Stimulated activated naive CD4-positive, alpha-beta T cell (primary cell): ENCODE results near the gene SPRY1.

Experiments used
- DNase-seq, 6 experiments: peaks; one replicate each; lab custom pipeline; 2025; lab: John Stamatoyannopoulos, UW

Gene SPRY1, protein sequence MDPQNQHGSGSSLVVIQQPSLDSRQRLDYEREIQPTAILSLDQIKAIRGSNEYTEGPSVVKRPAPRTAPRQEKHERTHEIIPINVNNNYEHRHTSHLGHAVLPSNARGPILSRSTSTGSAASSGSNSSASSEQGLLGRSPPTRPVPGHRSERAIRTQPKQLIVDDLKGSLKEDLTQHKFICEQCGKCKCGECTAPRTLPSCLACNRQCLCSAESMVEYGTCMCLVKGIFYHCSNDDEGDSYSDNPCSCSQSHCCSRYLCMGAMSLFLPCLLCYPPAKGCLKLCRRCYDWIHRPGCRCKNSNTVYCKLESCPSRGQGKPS

DNA sequence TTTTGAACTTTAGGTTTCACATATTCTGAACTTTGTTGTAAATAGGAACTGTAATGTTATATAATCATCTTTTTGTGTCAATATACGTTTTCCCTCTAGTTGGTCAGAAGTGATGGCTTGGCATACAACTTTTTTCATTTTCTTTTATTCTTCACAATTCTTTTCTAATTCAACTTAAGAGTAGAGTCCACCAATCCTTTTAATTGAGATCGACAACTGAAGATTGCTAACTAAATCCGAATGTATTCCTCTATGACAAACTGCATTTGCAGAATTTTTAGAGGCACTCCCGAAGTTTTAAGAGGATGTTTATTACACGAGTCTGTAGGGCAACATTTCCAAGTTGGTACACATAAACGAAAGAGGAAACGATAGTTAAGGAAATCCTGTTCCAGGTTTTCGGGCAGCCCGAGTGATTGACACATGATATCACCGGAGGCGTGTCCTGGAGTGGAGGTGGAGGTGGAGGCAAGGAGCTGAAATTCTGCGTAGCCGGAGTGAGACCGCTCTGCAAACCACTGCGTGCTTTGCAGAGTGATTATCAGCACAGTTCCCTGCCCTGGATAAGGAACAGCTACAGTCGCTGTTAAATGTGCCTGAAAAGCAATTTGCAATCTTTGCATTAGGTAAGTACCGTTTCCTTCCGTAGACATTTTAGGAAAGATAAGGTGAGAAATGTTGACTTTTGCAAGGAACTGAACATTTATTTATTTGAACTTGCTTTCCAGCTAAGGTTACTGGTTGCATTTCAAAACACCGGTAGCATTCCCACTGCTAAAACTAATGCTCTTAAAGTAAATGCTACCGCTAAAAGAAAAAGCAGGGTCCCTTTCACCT lies at the start of gene SPRY1:
TSS of gene SPRY1 (plus strand) at position 489 of the 837 bp plus-strand sequence. CDS start 4,797 bp downstream, outside the sequence.
- DNase-seq = peak; percentile 35 to 71 (median 64)

DNA sequence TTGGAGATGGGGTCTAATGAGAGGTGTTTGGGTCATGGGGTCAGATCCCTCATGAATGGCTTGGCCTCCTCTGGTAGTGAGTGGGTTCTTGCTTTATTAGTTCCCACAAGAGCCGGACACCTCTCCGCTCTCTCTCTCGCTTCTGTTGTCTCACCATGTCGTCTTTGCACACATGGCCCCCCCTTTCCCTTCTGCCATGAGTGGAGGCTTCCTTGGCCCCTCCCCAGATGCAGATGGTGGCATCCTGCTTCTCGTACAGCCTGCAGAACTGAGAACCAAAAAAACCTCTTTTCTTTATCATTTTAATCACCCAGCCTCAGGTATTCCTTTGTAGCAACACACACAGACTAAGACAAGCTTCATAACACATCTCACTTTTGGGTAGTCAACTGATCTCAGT lies 49.6 kb upstream of the SPRY1 start:
- no peak for DNase-seq

DNA sequence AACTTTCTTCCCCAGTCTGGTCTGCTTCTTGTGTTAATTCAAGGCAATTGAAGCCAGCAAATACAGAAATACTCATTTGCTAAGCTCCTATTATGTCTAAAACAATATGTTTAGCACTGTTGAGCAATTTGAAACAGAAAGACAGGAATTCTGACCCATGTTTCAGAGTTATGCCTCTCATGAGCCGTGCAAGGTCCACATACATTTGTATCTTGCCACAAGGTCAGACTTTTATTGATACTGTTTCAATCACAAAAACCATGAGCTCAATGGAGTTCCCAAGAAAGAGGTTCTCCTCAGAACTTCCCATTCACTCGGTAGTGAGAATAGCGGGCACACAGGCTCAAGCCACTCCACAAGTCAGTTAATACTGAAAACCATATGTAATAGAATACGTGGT lies 47.6 kb upstream of the SPRY1 start:
- no peak for DNase-seq

DNA sequence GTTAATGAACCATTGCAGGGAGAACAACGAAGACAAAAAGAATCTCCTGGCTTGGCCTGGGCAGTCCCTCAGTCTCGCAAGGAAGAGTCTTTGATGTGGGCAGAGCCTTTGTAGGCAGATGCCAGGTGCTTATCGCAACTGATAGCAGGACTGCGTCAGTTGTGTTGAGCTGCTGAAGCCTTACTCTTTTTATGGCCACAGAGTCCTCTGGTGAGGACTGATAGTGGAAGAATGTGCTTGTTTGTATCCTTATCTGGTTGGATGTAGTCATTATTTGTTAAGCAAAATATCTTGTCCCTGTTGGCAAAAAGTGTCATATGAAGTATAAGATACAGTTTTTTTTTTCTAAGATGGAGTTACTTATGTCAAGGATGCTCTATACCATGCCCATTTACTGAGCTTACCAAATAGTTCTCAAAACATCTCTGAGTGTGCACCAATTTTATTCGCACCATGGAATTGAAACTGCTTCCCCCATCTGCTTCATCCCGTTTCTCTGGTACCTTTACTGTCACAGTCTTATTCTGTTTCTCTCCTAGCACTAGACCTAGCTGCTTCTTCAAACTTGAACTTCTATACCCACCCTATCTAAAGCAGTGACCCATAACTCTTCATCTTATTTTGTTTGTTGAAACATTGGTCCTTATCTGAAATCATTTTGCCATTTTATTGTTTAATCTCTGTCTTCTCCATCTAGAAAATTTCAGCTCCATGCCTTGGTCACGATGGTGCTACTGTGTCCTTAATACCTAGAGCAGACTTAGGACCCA lies 47.0 kb upstream of the SPRY1 start:
- no peak for DNase-seq

DNA sequence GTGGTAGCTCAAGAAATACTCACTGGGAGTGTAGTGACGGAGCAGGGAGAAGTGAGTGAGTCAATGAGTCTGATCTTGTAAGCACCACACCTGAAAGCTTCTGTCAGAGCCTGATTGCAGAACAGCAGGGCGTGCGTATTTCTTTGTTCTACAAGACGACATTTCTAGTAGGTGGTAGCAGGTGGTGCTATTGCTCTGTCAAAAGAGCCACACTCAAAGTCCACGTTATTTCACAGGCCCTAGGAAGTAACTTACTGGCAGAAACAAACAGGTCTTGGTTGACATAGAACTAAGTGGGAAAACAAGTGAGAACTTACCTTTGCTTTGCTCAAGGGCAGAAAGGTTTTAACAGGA lies 46.4 kb upstream of the SPRY1 start:
- DNase-seq = no peak

DNA sequence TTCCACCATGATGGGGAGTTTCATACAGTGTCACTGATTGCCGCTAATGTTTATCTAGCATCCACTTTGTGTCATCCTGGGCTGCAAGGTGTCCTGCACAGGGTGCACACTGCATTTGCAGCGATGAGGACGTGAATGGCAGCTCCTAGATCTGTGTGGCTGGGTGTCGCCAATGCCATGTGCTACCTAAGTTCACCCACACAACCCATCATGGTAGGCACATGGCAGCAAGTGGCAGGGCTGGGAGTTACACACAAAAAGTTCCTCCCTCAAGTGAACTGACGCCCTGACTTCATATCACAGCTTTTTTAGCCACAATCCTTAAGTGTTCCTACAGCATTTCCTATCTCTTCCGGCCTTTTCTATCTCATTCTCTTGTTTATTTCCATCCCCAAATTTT lies 45.9 kb upstream of the SPRY1 start:
- DNase-seq = no peak

DNA sequence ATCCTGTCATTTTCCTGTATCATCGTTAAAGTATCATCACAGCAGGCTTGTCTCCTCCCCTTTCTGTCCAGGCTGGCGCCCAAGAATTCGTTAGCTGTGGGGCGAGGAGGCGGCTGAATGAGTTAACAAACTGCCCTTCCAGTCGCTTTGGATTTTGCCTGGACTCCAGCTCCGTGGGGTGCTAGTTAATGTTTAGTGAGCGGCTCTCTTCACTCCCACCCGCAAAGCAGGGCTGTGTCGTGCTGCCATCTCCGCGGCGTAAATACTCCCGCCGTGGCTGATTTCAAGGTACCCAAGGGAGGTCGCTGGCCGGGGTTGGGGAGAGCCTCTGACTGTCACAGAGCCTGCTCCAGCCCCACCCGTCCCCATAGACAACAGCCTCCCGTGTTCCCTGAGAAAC lies 44.9 kb upstream of the SPRY1 start:
- DNase-seq = no peak

DNA sequence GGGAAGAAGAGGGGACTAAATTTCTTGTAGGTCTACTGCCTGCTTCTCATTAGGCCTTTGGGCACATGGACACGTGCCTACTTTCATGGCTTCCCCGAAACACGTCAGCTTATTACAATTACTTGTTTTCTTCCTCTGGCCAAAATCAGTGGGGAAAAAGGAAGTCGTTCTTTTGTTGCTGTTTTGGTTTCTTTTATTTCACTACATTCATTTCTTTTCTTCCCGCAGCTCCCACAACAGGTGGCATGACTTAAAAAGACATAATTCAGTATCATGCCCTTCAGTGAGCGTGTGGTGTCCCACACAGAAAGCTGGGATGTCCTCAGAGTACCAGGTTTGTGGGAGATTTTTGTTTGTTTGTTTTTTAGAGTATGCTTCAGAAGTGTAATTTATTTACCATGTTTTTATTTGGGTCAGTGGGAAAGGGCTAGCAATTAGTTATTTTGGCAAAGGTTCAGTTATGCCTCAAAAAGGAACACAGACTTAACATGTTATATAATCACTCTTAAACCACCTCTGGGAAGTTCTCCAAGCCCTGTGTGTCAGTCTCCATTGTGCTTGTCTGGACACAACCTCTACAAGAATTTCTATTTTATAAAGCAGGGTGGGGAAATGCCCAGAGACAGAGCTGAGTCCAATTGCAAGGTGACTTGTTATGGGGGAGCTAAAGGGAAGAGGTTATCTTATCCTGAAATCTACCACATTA lies 44.2 kb upstream of the SPRY1 start:
- DNase-seq = no peak

DNA sequence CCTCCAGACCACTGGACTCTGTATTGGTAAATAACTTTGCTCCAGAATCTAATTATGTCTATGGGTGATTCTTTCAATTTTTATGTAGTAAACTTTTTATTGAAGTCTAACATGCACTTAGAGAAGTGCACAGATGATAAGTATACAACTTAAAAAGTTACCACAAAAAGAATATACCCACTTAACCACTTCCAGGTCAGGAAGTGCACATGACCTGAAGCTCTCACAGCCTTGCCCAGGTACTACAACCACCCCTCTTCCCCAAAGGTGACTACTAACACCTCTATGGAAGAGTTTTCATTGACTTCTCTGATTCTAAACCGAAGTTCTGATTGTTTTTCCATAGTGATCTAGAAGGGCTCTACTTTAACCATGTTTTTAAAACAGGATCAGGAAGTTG lies 43.6 kb upstream of the SPRY1 start:
- no peak for DNase-seq

DNA sequence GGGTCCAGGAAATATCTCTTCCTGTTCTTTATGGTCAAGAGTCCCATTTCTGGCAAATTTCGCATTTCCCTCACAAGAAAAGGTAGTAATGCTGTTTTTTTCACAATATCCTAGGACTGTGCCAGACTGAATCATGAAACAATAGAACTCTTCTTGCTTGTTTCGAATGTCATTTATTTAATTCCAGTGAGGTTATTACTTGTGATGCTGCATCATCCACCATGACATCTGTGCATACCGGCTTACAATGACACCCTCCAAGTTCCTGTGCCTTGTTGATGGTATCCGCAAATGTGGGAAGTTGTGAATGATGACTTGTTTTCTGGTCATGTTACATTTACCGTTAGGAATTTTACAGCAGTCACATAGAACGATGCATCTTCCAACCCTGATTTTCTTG lies 42.9 kb upstream of the SPRY1 start:
- no peak for DNase-seq

DNA sequence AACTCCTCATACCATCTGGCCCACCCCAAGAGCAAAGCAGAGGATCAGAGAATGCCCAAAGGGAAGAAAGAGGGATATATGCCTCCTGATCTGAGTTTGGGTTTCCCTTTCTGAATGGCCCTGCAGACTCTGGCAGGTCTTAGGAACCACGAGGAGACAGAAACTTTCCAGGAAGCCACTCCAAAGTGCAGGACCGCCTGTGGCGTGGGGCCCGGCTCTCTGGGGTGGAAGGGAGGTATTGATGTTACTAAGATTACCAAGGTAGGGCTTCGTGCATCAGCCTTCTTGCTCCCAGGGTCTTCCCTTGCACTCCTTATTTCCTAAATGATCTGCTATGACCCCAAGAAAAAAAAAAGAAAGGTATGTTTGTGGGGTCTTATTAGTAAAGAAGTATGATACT lies 41.9 kb upstream of the SPRY1 start:
- DNase-seq = no peak

DNA sequence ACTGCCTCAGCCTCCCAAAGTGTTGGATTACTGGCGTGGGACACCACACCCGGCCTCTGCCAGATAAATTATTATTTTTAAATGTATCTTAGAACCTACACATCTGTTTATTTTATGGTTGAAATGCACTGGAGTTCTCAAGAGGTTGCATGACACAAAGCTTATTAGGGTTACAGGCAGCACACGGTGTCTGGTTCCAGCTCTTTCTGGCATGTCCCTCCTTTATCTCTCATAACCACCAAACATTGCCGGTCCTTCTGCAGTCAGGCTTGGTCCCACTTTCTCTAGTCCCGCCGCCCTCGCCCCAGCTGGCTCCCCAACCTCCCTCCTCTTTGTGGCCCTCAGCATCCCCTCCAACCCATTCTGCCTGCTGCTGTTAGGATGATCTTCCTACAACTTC lies 39.7 kb upstream of the SPRY1 start:
- DNase-seq = no peak

DNA sequence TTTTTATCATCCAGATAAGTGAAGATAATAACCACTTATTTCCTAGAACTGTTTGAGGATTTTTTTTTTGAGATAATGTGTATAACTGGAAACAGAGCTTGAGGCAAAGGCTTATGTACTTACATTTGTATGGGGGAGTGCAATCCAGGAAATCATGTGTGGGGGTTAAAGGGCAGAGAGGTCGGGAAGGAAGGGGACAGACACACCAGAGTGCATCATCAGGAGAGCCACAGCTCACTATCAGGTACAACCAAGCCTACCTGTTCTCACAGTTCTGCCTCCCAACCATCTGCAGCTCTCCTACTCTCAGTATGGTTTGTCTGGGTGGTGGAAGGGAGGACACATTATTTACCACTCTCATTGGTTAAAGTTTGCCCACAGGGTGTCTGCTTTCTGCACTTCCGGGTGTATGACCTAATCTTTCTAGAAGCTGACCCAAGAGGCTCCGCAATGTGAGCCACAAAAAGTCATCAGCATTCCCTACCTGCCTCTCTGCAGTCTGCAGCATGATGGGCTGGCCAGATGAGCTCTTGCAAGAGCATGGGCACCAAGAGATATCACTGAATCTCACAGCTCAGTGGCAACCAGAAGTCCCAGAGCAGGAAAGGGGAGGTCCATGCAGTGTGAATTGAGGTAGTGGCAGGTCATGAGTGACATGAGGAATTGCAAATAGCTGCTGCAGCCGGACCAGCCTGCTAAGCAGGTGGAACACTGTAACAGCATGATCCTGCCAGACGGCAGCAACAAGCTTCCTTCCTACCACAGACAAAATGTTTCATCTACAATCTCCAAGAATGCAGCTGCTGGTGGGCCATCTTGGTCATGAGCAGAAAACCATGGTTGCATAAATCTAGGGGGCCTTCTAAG lies 36.9 kb upstream of the SPRY1 start:
- DNase-seq = no peak

DNA sequence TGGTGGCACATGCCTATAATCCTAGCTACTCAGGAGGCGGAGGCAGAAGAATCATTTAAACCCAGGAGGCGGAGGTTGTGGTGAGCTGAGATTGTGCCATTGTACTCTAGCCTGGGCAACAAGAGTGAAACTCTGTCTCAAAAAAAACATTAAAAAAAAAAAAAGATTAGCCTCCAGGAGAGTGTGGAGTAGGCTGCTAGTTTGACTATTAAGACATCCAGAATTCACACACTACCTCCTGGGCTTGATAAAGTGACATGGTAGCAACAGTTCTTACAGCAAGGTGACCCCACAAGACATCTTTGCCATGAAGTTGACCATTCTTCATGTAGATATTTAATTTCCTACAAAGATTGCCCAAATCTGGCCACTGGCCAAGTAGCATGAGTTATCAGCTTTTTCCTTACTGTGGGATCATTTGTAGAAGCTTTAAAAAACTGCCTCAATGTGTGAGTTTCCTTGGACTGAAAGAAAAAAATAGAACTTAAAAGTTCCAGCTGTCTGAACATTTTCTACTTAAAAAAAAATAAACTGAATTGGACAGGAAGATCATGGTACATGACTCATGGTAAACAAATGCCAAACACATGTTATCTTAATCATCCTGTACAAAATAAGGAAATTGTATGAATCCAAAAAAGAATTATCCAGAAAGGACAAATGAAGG lies 35.3 kb upstream of the SPRY1 start:
- DNase-seq = no peak

DNA sequence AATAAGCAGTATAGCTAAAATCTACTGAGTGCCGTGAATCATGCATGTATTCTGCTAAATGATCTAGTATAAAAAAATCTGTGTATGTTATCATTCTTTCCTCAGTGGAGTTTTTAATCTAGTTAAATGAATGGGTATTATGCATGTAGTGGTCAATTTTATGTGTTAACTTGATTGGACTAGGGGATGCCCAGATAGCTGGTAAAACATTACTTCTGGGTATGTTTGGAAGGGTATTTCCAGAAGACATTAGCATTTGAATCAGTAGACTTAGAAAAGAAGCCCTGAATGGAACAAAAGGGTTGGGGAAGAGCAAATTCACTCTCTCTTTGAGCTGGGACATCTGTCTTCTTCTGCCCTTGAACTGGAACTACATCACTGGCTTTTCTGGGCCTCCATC lies 34.5 kb upstream of the SPRY1 start:
- DNase-seq = no peak

DNA sequence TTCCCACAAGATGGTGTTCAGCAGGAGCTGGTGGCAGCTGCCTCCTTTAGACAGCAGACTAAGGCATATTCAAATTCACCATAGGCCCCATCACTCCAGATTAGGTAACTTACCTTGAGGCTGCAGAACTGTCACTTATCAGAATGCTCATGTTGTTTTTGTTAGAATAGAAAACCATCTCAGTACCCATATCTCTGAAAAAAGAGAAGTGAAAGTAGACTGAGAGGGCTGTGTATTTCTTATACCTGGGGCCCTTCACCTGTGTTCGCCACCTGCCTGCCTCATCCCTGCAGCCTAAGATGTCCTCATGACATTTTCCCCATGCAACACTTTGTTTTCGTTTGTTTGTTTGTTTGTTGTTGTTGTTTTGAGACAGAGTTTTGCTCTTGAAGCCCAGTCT lies 32.9 kb upstream of the SPRY1 start:
- no peak for DNase-seq

DNA sequence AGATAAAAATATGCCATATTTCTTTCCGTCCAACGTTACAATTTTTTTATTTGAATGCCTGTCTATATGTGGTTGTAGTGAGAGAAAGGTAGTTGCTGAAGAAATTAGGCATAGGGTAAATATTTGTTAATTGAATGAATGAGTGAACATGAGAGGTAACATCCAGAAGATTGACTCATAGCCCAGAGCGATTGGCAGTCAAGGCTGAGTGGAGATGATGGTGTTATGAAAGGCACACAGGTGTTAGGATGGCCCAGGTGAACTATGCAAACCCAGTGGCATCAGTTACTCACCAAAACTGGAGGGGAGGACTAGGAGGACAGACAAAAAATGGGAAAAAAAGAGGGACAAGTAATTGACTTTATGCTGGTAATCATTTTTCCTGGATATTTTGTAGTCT lies 31.7 kb upstream of the SPRY1 start:
- DNase-seq = no peak

DNA sequence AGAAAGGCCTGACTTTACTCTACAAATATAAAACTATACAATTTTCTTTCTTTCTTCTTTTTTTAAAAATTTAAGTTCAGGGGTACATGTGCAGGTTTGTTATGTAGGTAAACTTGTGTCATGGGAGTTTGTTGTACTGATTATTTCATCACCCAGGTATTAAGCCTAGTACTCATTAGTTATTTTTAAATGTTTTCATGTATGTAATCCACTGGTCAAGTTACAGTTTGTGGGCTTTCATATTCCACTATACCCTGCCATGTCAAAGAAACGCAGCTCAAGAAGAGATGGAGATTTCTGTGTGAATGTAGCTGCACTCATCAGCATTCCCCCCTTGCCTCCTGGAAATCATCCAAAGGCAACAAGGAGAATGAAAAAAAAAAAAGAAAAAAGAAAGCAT lies 31.2 kb upstream of the SPRY1 start:
- no peak for DNase-seq

DNA sequence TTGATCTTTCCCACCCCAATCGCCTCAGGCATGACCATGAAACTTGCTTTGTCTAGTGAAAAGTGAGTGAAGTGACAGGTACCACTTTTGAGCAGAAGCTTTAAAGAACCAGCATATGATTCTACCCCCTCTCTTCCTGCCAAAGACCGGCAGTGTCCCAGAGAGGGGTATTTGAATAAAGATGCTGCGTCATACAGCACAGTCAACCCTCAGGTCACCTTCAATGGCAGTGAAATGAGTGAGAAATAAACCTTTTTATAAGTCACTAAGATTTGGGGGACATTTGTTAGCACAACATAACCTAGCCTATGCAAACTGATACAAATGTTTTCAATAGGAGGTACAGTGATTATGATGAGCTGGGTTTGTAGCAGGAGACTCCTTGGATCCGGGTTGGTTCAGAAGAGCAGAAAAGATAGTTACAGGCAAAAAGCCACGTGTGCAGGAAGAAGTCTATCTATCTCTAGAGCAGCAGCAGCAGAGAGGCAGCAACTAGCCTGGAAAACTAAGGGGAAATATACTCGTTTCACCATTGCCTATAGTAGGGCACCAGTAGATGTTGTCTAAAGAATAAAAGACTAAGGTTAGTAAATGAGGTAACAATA lies 30.3 kb upstream of the SPRY1 start:
- no peak for DNase-seq

DNA sequence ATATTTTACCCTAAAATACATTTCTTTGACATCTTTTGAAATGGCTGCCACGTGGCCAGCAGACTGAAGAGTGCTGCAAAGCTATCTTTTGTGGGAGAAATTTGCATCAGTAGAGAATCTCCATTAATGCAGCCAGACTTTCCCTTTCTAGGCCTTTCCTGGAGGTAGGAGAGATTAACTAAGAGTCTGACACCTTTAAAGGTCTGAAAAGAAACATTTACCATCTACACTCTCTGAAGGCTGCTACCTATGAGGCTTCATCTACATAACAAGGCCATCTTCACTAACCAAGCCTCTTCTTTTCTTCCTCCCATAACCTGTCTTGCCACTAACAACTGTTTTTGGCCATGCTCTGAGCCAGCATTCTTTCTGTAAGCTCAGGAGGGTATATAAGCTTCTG lies 17.8 kb upstream of the SPRY1 start:
- no peak for DNase-seq
